ENCODE results near the gene PRDX6.

GRCh38 chr1:173532237-173532636, 55.1 kb downstream of the PRDX6 start:
- TF ChIP-seq BHLHE40 (IDR thresholded peaks at IDR 0.05; ENCODE audit: low read depth, low read length) (no peak), SMC3 (IDR thresholded peaks at IDR 0.05; ENCODE audit: low read depth, low read length) (no peak), CTCF (conservative IDR thresholded peaks at IDR 0.05; ENCODE audit: low read depth, low read length) (no peak)
- TF ChIP-seq, protein P1, sequence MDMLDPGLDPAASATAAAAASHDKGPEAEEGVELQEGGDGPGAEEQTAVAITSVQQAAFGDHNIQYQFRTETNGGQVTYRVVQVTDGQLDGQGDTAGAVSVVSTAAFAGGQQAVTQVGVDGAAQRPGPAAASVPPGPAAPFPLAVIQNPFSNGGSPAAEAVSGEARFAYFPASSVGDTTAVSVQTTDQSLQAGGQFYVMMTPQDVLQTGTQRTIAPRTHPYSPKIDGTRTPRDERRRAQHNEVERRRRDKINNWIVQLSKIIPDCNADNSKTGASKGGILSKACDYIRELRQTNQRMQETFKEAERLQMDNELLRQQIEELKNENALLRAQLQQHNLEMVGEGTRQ (IDR thresholded peaks at IDR 0.05; ENCODE audit: low read depth, low read length) = no peak

Measured in IMR-90 (cell line).